ENCODE data around the gene STK11IP. TPM values are rescaled to one million over a fixed set of nuclear protein-coding genes. Genes with fewer than 3 reads are reported as not detected.

Gene STK11IP
- total RNA-seq, 1 donor = 22.1 TPM

DNA sequence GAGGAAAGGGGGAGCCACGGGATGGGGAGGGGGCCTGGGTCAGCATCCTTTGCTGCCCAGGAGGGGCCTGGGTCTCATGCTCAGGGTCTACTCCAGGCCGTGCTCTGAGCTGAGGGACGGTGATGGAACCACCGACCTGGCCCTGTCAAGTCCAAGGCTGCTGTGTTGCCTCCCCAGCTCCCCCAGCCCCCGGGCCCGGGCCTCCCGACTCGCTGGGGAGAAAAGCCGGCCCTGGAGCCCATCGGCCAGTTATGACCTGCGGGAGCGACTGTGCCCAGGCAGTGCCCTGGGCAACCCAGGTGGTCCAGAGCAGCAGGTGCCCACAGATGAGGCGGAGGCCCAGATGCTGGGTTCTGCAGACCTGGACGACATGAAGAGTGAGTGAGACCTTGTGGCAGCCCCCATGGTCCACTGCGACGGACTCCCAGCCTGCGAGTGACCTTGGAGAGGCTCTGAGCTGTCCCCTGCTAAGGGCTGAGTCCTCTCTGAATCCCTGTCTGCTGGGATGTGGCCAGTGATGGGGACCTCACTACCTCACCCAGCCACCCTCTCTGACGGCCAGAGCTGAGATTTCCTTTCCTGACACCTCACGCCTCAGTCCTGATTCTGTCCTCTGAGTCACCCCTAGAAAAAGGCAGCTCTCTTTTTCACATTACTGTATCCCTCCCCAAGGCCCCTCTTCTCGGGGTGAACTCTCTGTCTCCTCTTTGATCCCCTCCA is 32.5 kb downstream of the STK11IP start:
- Histone ChIP-seq H3K4me2 (ENCODE audit: insufficient read depth, low read length) (no peak overlapping the region), H3K4me3 (ENCODE audit: insufficient read depth, low read length) (no peak overlapping the region), H2AFZ (ENCODE audit: low read length) (no peak overlapping the region), H3K4me1 (ENCODE audit: insufficient read depth, low read length) (no peaks in the 10 kb centered on the region), H4K20me1 (ENCODE audit: insufficient read depth, low read length) (no peaks in the 10 kb centered on the region), H3K27ac (ENCODE audit: low read depth, low read length) (no peak overlapping the region), H3K9me3 (ENCODE audit: low read depth, low read length) (no peaks in the 10 kb centered on the region), H3K27me3 (ENCODE audit: insufficient read depth, low read length) (peaks cover 8% of the 10 kb centered on the region), H3K79me2 (ENCODE audit: insufficient read depth, low read length) (no peaks in the 10 kb centered on the region), H3K36me3 (ENCODE audit: insufficient read depth, low read length) (no peaks in the 10 kb centered on the region)
- peak; percentile 94 for DNase-seq (ENCODE audit: insufficient read length, low spot score, missing footprints)
- TF ChIP-seq, protein P1, sequence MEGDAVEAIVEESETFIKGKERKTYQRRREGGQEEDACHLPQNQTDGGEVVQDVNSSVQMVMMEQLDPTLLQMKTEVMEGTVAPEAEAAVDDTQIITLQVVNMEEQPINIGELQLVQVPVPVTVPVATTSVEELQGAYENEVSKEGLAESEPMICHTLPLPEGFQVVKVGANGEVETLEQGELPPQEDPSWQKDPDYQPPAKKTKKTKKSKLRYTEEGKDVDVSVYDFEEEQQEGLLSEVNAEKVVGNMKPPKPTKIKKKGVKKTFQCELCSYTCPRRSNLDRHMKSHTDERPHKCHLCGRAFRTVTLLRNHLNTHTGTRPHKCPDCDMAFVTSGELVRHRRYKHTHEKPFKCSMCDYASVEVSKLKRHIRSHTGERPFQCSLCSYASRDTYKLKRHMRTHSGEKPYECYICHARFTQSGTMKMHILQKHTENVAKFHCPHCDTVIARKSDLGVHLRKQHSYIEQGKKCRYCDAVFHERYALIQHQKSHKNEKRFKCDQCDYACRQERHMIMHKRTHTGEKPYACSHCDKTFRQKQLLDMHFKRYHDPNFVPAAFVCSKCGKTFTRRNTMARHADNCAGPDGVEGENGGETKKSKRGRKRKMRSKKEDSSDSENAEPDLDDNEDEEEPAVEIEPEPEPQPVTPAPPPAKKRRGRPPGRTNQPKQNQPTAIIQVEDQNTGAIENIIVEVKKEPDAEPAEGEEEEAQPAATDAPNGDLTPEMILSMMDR (IDR thresholded peaks at IDR 0.05; ENCODE audit: extremely low read depth, low read depth, low read length) = no peak

DNA sequence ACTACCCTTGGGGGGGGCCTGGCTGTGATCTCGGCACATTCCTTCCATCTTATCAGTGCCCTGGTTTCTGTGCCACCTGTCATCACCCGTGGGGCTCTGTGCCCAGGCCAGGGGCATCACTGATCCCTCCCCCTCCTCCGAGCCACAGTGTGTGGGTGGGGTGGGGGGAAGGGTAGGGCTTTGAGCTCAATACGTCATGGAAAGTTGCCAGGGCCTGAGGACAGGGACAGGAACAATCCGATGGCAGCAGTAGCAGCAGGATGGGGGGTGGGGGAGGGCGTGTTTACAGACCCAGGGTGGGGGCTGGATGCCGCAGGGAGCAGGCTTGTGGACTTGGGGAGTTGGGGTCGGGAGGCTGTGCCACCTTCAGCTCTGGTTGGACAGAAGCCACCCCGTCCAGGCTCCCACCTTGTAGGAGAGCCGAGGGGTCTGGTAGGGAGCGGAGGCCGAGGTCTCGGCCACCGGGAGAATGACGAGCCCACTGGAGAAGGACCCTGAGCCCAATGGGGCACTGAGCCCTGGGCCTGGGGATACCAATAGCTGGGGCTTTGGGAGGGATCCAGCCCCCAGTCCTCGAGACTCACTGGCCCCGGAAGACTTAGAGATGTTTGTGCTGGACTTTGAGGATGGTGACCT is 33.2 kb downstream of the STK11IP start:
- Histone ChIP-seq H3K9me3 (ENCODE audit: low read depth, low read length) (no peaks in the 10 kb centered on the region), H3K27me3 (ENCODE audit: insufficient read depth, low read length) (peaks cover 8% of the 10 kb centered on the region), H4K20me1 (ENCODE audit: insufficient read depth, low read length) (no peaks in the 10 kb centered on the region), H3K4me1 (ENCODE audit: insufficient read depth, low read length) (no peaks in the 10 kb centered on the region), H3K79me2 (ENCODE audit: insufficient read depth, low read length) (no peaks in the 10 kb centered on the region), H3K27ac (ENCODE audit: low read depth, low read length) (no peak overlapping the region), H3K4me2 (ENCODE audit: insufficient read depth, low read length) (no peak overlapping the region), H2AFZ (ENCODE audit: low read length) (no peak overlapping the region), H3K4me3 (ENCODE audit: insufficient read depth, low read length) (no peak overlapping the region), H3K36me3 (ENCODE audit: insufficient read depth, low read length) (no peaks in the 10 kb centered on the region)
- peak; percentile 83 for DNase-seq (ENCODE audit: insufficient read length, low spot score, missing footprints)
- TF ChIP-seq, protein P1 (IDR thresholded peaks at IDR 0.05; ENCODE audit: extremely low read depth, low read depth, low read length) = no peak

DNA sequence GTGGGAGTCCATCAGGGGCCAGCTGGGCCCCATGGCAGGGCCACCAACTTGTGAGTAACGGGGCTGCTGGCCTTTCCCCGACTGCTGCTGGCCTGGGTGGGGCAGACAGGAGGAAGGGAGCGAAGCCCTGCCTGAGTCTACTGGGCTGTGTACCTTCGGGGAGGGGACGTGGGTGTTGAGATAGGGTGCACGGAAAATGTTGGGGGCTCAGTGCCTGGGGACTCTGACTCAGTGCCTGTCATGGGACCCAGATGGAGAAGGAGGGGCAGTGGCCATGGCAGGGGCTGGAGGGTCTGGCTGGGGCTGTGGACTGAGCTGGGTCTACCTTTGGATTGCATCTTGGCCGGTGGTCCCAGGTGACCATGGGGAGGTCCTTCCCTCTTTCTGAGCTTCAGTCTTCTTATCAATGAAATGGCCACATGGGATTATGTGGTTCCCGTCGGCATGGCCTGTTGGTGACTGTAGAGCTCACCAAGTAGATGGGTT is 33.8 kb downstream of the STK11IP start:
- Histone ChIP-seq H3K4me2 (ENCODE audit: insufficient read depth, low read length) (no peak overlapping the region), H3K27ac (ENCODE audit: low read depth, low read length) (no peak overlapping the region), H3K4me1 (ENCODE audit: insufficient read depth, low read length) (no peaks in the 10 kb centered on the region), H3K4me3 (ENCODE audit: insufficient read depth, low read length) (no peak overlapping the region), H4K20me1 (ENCODE audit: insufficient read depth, low read length) (no peaks in the 10 kb centered on the region), H3K79me2 (ENCODE audit: insufficient read depth, low read length) (no peaks in the 10 kb centered on the region), H3K27me3 (ENCODE audit: insufficient read depth, low read length) (peaks cover 8% of the 10 kb centered on the region), H3K36me3 (ENCODE audit: insufficient read depth, low read length) (no peaks in the 10 kb centered on the region), H2AFZ (ENCODE audit: low read length) (no peak overlapping the region), H3K9me3 (ENCODE audit: low read depth, low read length) (no peaks in the 10 kb centered on the region)
- TF ChIP-seq, protein P1 (IDR thresholded peaks at IDR 0.05; ENCODE audit: extremely low read depth, low read depth, low read length) = no peak
- peak; percentile 72 for DNase-seq (ENCODE audit: insufficient read length, low spot score, missing footprints)
